B cell (primary cell): ENCODE measurements around the gene PAXIP1. TPM values are rescaled to one million over a fixed set of nuclear protein-coding genes. Genes with fewer than 3 reads are reported as not detected.

Experiments
- ATAC-seq: fragments of 200-7000 bp; cut with Tn5 transposase; one replicate; pipeline ENCODE4 v1.10.0; 2021; ENCODE audit warnings: low read depth, mild to moderate bottlenecking, moderate number of reproducible peaks, moderate library complexity
- CTCF ChIA-PET: fragments of 350-600 bp; sonication (Branson Sonifier 250); formaldehyde crosslinking; loops from one replicate; lab custom pipeline; 2021; ENCODE audit warnings: antibody characterized with exemption, inconsistent platforms; lab: Charles Lee
- POLR2A ChIA-PET: fragments of 350-600 bp; sonication (Branson Sonifier 250); formaldehyde crosslinking; loops from one replicate; lab custom pipeline; 2021; ENCODE audit warnings: antibody characterized with exemption; lab: Charles Lee
- DNase-seq: peaks from one replicate; pipeline ENCODE4 v3.0.0; 2013
- H2AFZ ChIP-seq: 2 replicates; pipeline ENCODE4 v1.6.1; 2012; ENCODE audit warnings: mild to moderate bottlenecking, low read depth, low read length; ENCODE audit not compliant: insufficient read depth, poor library complexity, severe bottlenecking
- H3K27ac ChIP-seq, 2 donors: 1 replicate in 1 of 2; 2 replicates in 1 of 2; pipeline ENCODE4 v1.5.1; 2012 to 2013; ENCODE audit warnings: low read length in 2 of 2, mild to moderate bottlenecking in 2 of 2, moderate library complexity in 1 of 2
- H3K27me3 ChIP-seq, 4 experiments: fragments of 200-600 bp in 1 of 4; sonication (generic) in 1 of 4; replicated peaks in 1 of 4; 1 replicate in 2 of 4; 2 replicates in 2 of 4; pipeline versions ENCODE4 v1.6.1 to v1.7.0; 2013 to 2016; ENCODE audit warnings: low read length in 3 of 4, mild to moderate bottlenecking in 2 of 4, mixed read lengths in 1 of 4, moderate library complexity in 1 of 4; ENCODE audit not compliant: insufficient read depth in 4 of 4, control insufficient read depth in 3 of 4; ENCODE audit errors: control extremely low read depth in 1 of 4
- H3K36me3 ChIP-seq, 2 experiments: replicated peaks in 1 of 2; 1 replicate in 1 of 2; 2 replicates in 1 of 2; pipeline versions ENCODE4 v1.6.1 to v1.7.1; 2013; ENCODE audit warnings: low read length in 1 of 2; ENCODE audit not compliant: insufficient read depth in 2 of 2, control insufficient read depth in 1 of 2; ENCODE audit errors: control extremely low read depth in 1 of 2, extremely low read depth in 1 of 2
- H3K4me1 ChIP-seq, 2 donors: fragments of 200-600 bp in 1 of 2; sonication (generic) in 1 of 2; 1 replicate in 1 of 2; 2 replicates in 1 of 2; pipeline versions ENCODE4 v1.5.1 to v1.6.1; 2013 to 2017; ENCODE audit warnings: low read length in 2 of 2; ENCODE audit not compliant: control insufficient read depth in 2 of 2, insufficient read depth in 2 of 2
- H3K4me2 ChIP-seq: replicated peaks from 2 replicates; pipeline ENCODE3; 2012; ENCODE audit warnings: mild to moderate bottlenecking, low read depth, low read length; ENCODE audit not compliant: poor library complexity, severe bottlenecking
- H3K4me3 ChIP-seq, 5 experiments: fragments of 200-600 bp in 1 of 5; sonication (generic) in 1 of 5; 1 replicate in 3 of 5; 2 replicates in 2 of 5; pipeline versions ENCODE4 v1.5.1 to v1.7.0; 2011 to 2016; ENCODE audit warnings: low read length in 4 of 5, mild to moderate bottlenecking in 4 of 5, low read depth in 2 of 5, control low read depth in 1 of 5, moderate library complexity in 1 of 5; ENCODE audit not compliant: insufficient read depth in 1 of 5; ENCODE audit errors: control extremely low read depth in 1 of 5, extremely low read depth in 1 of 5
- H3K79me2 ChIP-seq: fragments of 200-600 bp; sonication (generic); one replicate; pipeline ENCODE4 v1.6.0; 2016; ENCODE audit warnings: low read length; ENCODE audit not compliant: control insufficient read depth, insufficient read depth
- H3K9ac ChIP-seq: fragments of 200-600 bp; sonication (generic); 2 replicates; pipeline ENCODE4 v1.6.1; 2017; ENCODE audit warnings: mild to moderate bottlenecking, low read length, moderate library complexity
- H3K9me3 ChIP-seq, 3 donors: one replicate each; pipeline versions ENCODE4 v1.6.1 to v1.7.1; 2013; ENCODE audit warnings: low read length in 2 of 3; ENCODE audit not compliant: control insufficient read depth in 2 of 3, insufficient read depth in 1 of 3; ENCODE audit errors: control extremely low read depth in 1 of 3
- H4K20me1 ChIP-seq: 2 replicates; pipeline ENCODE4 v1.6.0; 2012; ENCODE audit warnings: mild to moderate bottlenecking, low read length; ENCODE audit not compliant: insufficient read depth, control insufficient read depth, poor library complexity, severe bottlenecking
- H3K27ac Mint-ChIP-seq: one replicate; pipeline ENCODE4 v1.8.0; 2021; ENCODE audit warnings: mixed read lengths
- H3K27me3 Mint-ChIP-seq: one replicate; pipeline ENCODE4 v1.8.0; 2021; ENCODE audit warnings: mixed read lengths
- H3K4me1 Mint-ChIP-seq: one replicate; pipeline ENCODE4 v1.8.0; 2021; ENCODE audit warnings: mixed read lengths
- H3K4me3 Mint-ChIP-seq: one replicate; pipeline ENCODE4 v1.8.0; 2021; ENCODE audit warnings: mixed read lengths
- H3K9me3 Mint-ChIP-seq: one replicate; pipeline ENCODE4 v1.8.0; 2022; ENCODE audit warnings: mixed read lengths; ENCODE audit not compliant: insufficient read depth
- CTCF ChIP-seq: fragments of 200-600 bp; IDR thresholded peaks from one replicate; pipeline ENCODE4 v1.8.0; 2022; ENCODE audit warnings: antibody characterized with exemption, mild to moderate bottlenecking
- EZH2 ChIP-seq: IDR thresholded peaks from 2 replicates; pipeline ENCODE4 v1.6.1; 2012; ENCODE audit warnings: borderline replicate concordance, low read depth, mild to moderate bottlenecking, moderate library complexity, low read length; ENCODE audit not compliant: insufficient read depth, poor library complexity, severe bottlenecking
- WGBS: methylation state at CpG from one replicate; pipeline ENCODE4 v1.1.5; 2013; ENCODE audit warnings: missing lambda C conversion rate; ENCODE audit not compliant: insufficient coverage; 5-methylcytosine and 5-hydroxymethylcytosine counted together
- intact Hi-C: fragments of 100-400 bp; cut with micrococcal nuclease; formaldehyde crosslinking; loops from one replicate; pipeline ENCODE4 v1.10.0; 2022
- polyA plus RNA-seq: library from polyadenylated mRNA; depleted of rRNA; stranded (reverse); fragments of >200 nt; gene quantifications from 2 replicates; pipeline ENCODE4 v1.2.3, GENCODE V29; 2012
- total RNA-seq, 2 donors: library from RNA; stranded (reverse); fragments of 120-200 nt in 1 of 2; gene quantifications; 1 replicate in 1 of 2; 2 replicates in 1 of 2; pipeline versions ENCODE4 v1.2.3 to v1.2.4, GENCODE V29; 2013 to 2022

The PAXIP1 gene
- total and polyA plus RNA-seq, 2 donors (not counting 1 experiment from before 2014, with no cell fraction given), result 9.2 to 18.5 TPM

- CTCF ChIA-PET, result no interaction called here
- POLR2A ChIA-PET, result interaction anchor here (0.6 kb wide), 1 partner anchor 12 kb away, joined by 4 read pairs; no protein-coding TSS in a partner anchor
Observed at GRCh38 chr7:154986200-154986945, 16.6 kb downstream of the PAXIP1 start.

More at GRCh38 chr7:154986200-154986945, 16.6 kb downstream of the PAXIP1 start:
- Mint-ChIP-seq H3K4me3 (no peak overlapping the region), H3K27ac (no peak overlapping the region), H3K9me3 (no peaks in the 10 kb centered on the region), H3K4me1 (no peaks in the 10 kb centered on the region), H3K27me3 (no peaks in the 10 kb centered on the region)
- Histone ChIP-seq H3K9ac (no peak overlapping the region), H4K20me1 (no peaks in the 10 kb centered on the region), H3K27me3 (no peaks in the 10 kb centered on the region), H3K4me1 (no peaks in the 10 kb centered on the region), H2AFZ (no peak overlapping the region), H3K9me3 (no peaks in the 10 kb centered on the region), H3K79me2 (no peaks in the 10 kb centered on the region), H3K4me3 (no peak overlapping the region), H3K4me2 (no peak overlapping the region), H3K27ac (no peak overlapping the region), H3K36me3 (peaks cover 0 to 4% of the 10 kb centered on the region in 2 experiments)
- ATAC-seq, result no peak
- intact Hi-C loops, result no loop called here
- 98% methylated on average over 4 of the region's 6 CpGs for WGBS
- no peak for DNase-seq
- TF ChIP-seq EZH2 (no peak), CTCF (no peak)
